ENCODE data around the gene ARAF.

Gene ARAF

DNA sequence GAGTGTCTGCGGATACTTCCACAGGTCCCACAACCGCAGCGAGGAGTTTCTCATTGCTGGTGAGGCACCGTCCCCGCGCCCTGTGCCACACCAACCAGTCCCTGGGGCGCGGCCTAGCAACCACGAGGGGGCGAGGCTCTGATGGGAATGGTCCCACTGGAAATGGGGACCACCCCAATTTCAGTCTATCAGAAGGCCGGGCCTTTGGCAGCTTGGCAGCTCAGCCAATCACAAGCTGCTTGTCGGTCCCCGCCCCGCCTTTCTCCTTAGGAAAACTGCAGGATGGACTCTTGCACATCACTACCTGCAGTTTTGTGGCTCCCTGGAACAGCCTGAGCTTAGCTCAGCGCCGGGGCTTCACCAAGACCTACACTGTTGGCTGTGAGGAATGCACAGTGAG lies 24.3 kb downstream of the ARAF start:
- in situ Hi-C loops (cut with HindIII; ENCODE audit: low sequenced_read_pairs): no loop called here
- H3K4me3 ChIP-seq (ENCODE audit: low read depth, low read length): no peak overlapping the region
- TF ChIP-seq, protein P1, sequence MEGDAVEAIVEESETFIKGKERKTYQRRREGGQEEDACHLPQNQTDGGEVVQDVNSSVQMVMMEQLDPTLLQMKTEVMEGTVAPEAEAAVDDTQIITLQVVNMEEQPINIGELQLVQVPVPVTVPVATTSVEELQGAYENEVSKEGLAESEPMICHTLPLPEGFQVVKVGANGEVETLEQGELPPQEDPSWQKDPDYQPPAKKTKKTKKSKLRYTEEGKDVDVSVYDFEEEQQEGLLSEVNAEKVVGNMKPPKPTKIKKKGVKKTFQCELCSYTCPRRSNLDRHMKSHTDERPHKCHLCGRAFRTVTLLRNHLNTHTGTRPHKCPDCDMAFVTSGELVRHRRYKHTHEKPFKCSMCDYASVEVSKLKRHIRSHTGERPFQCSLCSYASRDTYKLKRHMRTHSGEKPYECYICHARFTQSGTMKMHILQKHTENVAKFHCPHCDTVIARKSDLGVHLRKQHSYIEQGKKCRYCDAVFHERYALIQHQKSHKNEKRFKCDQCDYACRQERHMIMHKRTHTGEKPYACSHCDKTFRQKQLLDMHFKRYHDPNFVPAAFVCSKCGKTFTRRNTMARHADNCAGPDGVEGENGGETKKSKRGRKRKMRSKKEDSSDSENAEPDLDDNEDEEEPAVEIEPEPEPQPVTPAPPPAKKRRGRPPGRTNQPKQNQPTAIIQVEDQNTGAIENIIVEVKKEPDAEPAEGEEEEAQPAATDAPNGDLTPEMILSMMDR (IDR thresholded peaks at IDR 0.05; ENCODE audit: low read depth, low read length, missing control alignments): no peak
- DNase-seq (ENCODE audit: low read depth): no peak

DNA sequence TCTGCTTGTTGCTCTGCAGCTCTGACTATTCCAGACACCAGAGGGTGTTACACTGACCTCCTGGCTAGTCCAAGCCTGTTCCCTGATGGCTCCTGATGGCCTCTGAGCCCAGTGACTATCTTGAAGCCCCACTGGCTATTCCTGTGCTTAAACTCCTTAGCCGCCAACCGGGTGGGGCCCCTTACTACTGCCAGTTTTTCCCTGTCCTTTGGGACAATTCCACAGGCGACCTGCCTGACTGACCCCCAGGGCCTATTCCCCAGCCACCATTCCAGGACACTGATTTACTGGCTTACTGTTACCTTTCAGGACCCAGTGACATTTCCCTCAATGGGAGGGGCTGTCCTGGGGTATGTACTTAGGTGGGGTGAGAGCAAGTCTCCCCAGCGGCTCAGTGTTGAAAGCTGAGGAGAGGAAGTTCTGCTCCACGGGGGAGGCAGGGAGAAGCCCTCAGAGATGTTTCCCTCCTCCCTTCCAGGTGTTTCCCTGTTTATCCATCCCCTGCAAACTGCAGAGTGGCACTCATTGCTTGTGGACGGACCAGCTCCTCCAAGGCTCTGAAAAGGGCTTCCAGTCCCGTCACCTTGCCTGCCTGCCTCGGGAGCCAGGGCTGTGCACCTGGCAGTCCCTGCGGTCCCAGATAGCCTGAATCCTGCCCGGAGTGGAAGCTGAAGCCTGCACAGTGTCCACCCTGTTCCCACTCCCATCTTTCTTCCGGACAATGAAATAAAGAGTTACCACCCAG lies 25.2 kb downstream of the ARAF start:
- in situ Hi-C loops (cut with HindIII; ENCODE audit: low sequenced_read_pairs): no loop called here
- no peak overlapping the region for H3K4me3 ChIP-seq (ENCODE audit: low read depth, low read length)
- TF ChIP-seq, protein P1 (IDR thresholded peaks at IDR 0.05; ENCODE audit: low read depth, low read length, missing control alignments): no peak
- no peak for DNase-seq (ENCODE audit: low read depth)

DNA sequence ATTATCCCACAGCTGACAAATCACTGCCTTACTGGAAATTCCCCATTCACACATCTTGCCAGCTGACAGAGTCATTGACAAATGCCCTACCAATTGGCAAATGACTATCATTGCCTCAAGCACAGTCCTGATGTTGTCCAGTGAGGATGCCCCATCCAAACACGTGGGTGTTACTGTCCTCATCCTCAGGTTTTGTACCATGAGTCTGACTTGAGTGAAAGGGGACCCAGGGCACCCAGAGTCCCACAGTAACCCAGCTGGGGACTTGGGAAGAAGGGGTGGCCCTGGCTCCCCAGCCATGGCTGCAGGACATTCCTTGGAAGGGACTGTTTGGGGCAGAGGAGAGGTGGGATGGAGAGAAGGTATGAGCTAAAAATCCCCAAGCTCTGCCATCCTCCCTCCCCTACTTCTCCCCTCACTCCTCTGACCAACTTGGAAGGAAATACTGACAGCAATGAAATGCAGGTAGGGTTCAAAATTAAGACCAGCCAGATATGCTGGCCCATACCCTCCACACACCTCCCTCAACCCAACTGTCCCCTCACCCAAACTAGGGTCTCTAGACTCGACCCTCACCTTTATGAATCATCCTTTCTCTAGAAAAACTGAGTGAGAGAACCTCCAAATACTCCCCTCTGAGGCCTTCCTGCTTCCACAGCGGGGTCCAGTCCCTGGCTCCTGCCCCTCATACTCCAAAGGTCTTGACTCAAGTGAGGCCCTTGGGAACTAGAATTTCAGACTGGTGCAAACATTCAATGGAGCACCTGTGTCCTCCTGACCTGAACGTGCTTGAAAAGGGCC lies 26.3 kb downstream of the ARAF start:
- DNase-seq (ENCODE audit: low read depth): no peak
- in situ Hi-C loops (cut with HindIII; ENCODE audit: low sequenced_read_pairs): no loop called here
- TF ChIP-seq, protein P1 (IDR thresholded peaks at IDR 0.05; ENCODE audit: low read depth, low read length, missing control alignments): no peak
- no peak overlapping the region for H3K4me3 ChIP-seq (ENCODE audit: low read depth, low read length)

DNA sequence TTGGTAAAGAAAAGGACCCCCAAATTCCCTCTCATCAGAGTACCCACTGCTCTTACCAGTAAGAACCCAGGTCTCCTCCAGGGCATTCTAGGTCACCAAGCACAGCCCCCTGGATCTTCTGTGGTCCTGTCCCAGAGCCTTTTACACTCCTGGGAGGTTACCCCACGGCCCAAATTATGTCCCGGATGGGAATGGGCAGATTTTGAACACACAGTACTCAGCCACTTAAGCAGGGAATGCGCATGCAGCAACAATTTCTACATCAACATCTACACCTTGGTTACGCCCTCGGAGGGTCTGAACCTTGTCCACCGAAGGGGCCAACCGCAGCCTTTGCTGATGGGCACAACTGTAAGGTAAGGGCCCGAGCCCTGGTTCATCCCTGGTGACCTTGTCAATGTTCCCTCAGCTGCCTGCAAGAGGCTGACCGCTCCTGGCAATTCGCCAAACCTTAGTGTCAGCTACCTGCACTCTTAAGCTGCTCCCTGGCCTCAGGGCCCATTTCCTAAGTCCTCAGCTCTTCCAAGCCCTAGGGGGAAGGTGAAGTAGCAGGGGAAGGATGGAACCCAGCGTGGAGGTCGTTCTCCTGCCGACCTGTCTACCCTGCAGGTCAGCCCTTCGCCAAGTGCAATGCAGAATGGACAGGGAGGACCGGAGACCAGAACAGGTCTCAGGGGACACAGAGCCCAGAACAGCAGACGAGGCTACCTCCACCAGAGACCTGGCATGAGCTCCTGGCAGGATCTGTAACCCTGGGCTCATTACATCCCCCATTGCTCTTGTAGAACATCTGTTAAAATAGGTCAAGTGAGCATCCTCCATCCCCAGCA lies 27.1 kb downstream of the ARAF start:
- TF ChIP-seq, protein P1 (IDR thresholded peaks at IDR 0.05; ENCODE audit: low read depth, low read length, missing control alignments): no peak
- in situ Hi-C loops (cut with HindIII; ENCODE audit: low sequenced_read_pairs): no loop called here
- DNase-seq (ENCODE audit: low read depth): no peak
- no peak overlapping the region for H3K4me3 ChIP-seq (ENCODE audit: low read depth, low read length)

DNA sequence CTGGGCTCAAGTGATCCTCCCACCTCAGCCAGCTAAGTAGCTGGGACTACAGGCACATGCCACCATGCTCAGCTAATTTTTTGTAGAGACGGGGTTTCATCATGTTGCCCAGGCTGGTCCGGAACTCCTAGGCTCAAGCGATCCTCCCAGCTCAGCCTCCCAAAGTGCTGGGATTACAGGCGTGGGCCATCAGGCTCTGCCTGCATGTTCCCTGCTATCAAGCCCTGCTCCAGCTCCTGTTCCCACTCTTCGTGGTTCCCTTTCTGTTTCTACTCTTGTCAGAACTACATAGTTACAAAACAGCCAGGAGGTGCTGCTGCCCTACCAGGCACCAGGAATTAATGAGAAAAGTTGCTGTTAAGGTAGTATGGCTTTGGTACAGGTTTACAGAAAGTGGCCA lies 30.0 kb downstream of the ARAF start:
- H3K4me3 ChIP-seq (ENCODE audit: low read depth, low read length): no peak overlapping the region
- no peak for DNase-seq (ENCODE audit: low read depth)
- in situ Hi-C loops (cut with HindIII; ENCODE audit: low sequenced_read_pairs): no loop called here
- TF ChIP-seq, protein P1 (IDR thresholded peaks at IDR 0.05; ENCODE audit: low read depth, low read length, missing control alignments): no peak

DNA sequence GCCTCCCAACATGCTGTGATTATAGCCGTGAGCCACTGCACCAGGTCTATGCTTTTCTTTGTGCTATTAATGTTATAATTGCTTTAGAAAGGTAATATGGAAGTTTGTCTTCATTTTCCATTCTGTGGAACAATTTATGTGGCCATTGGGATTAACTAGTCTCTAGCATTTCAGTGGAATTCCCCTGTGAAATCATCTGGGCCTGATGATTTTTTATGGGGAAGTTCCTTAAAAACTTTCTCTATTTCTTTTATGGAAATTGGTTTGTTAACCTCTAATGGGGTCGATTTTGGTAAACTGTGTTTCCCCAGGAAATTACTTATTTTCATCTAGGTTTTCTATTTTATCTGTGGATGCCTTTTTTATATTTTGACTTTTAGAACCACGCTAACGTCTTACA lies 32.5 kb downstream of the ARAF start:
- TF ChIP-seq, protein P1 (IDR thresholded peaks at IDR 0.05; ENCODE audit: low read depth, low read length, missing control alignments): no peak
- in situ Hi-C loops (cut with HindIII; ENCODE audit: low sequenced_read_pairs): no loop called here
- H3K4me3 ChIP-seq (ENCODE audit: low read depth, low read length): no peak overlapping the region
- no peak for DNase-seq (ENCODE audit: low read depth)

All from astrocyte of the cerebellum (primary cell).